Measurements from ENCODE around the gene OR1K1.
"Not testable (repeated sequence)": the region's sequence is repeated elsewhere in the genome, so short reads cannot be mapped to it uniquely, and the experiment has no call there.

OR1K1 gene

GRCh38 chr9:122791872-122792669 is 7.9 kb upstream of the OR1K1 start:
- TF ChIP-seq, protein P1, sequence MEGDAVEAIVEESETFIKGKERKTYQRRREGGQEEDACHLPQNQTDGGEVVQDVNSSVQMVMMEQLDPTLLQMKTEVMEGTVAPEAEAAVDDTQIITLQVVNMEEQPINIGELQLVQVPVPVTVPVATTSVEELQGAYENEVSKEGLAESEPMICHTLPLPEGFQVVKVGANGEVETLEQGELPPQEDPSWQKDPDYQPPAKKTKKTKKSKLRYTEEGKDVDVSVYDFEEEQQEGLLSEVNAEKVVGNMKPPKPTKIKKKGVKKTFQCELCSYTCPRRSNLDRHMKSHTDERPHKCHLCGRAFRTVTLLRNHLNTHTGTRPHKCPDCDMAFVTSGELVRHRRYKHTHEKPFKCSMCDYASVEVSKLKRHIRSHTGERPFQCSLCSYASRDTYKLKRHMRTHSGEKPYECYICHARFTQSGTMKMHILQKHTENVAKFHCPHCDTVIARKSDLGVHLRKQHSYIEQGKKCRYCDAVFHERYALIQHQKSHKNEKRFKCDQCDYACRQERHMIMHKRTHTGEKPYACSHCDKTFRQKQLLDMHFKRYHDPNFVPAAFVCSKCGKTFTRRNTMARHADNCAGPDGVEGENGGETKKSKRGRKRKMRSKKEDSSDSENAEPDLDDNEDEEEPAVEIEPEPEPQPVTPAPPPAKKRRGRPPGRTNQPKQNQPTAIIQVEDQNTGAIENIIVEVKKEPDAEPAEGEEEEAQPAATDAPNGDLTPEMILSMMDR (IDR thresholded peaks at IDR 0.05; ENCODE audit: borderline replicate concordance, control extremely low read depth, extremely low read depth, insufficient read depth, missing control alignments) = no peak
- DNase-seq (ENCODE audit: low spot score) = no peak
- in situ Hi-C loops (cut with MboI; ENCODE audit: low sequenced_read_pairs, unreplicated experiment) = no loop called here

- DNase-seq (ENCODE audit: low spot score) = no peak
Measured at GRCh38 chr9:122797316-122798063, 2.4 kb upstream of the OR1K1 start.

GRCh38 chr9:122806661-122807060 is 6.7 kb downstream of the OR1K1 start:
- in situ Hi-C loops (cut with MboI; ENCODE audit: low sequenced_read_pairs, unreplicated experiment) = no loop called here
- DNase-seq (ENCODE audit: low spot score) = no peak
- TF ChIP-seq, protein P1 (IDR thresholded peaks at IDR 0.05; ENCODE audit: borderline replicate concordance, control extremely low read depth, extremely low read depth, insufficient read depth, missing control alignments) = no peak

More at GRCh38 chr9:122797316-122798063, 2.4 kb upstream of the OR1K1 start:
- in situ Hi-C loops (cut with MboI; ENCODE audit: low sequenced_read_pairs, unreplicated experiment) = no loop called here
- TF ChIP-seq, protein P1 (IDR thresholded peaks at IDR 0.05; ENCODE audit: borderline replicate concordance, control extremely low read depth, extremely low read depth, insufficient read depth, missing control alignments) = no peak

DNA sequence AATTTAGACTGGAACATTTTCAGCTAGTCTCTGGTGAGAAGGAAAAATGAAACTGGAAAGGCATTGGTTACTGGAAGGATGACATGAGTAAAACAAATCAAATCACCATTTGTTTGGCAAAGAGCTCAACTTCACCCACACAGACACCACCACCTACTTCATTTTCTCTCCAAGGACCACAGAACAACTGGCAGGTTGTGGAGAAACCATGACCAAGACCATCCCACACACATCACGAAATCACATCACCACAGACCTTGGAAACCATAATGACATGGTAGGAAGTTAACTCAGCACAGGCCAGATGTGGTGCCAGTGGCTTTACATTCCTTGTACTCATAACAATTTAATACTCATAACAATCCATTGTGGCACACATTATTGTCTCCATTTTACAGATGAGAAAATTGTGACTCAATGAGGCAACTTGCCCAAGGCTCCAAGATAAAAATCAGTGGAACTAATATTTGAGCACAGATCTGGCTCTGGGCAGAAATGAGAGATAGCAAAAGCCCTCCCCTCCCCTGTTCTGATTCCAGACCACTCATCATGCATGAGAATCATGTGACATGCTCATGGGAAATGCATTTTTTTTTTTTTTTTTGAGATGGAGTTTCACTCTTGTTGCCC is 7.5 kb downstream of the OR1K1 start:
- in situ Hi-C loops (cut with MboI; ENCODE audit: low sequenced_read_pairs, unreplicated experiment) = no loop called here
- no peak for DNase-seq (ENCODE audit: low spot score)
- TF ChIP-seq, protein P1 (IDR thresholded peaks at IDR 0.05; ENCODE audit: borderline replicate concordance, control extremely low read depth, extremely low read depth, insufficient read depth, missing control alignments) = no peak

DNA sequence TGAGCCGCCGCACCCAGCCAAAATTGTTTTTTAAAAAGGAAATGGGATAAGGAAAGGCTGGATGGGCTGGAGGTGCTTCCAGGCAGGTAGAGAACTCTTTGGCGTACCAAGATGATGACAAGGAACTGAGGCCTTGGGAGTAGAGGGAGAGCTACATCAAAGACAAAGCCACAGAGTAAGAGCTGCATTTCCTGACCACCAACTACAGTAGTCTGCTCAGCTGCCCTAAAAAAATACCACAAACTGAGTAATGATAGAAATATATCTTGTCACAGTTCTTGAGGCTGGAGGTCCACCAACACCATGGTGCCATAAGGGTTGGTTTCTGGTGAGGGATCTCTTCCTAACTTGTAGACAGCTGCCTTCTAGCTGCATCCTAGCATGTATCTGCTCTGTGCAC is 8.2 kb downstream of the OR1K1 start:
- in situ Hi-C loops (cut with MboI; ENCODE audit: low sequenced_read_pairs, unreplicated experiment) = no loop called here
- DNase-seq (ENCODE audit: low spot score) = no peak
- TF ChIP-seq, protein P1 (IDR thresholded peaks at IDR 0.05; ENCODE audit: borderline replicate concordance, control extremely low read depth, extremely low read depth, insufficient read depth, missing control alignments) = no peak

- in situ Hi-C loops (cut with MboI; ENCODE audit: low sequenced_read_pairs, unreplicated experiment); DNase-seq (ENCODE audit: low spot score): not testable (repeated sequence)
Measured at GRCh38 chr9:122809261-122809660, 9.3 kb downstream of the OR1K1 start.

Measured in GM13976 (cell line).